Endothelial cell of hepatic sinusoid (primary cell): ENCODE results near the gene IVD.

Source experiments
- in situ Hi-C: cut with HindIII; loops from 2 replicates; pipeline ENCODE4 v1.10.0; 2017; ENCODE audit warnings: low sequenced_read_pairs

Gene IVD

DNA sequence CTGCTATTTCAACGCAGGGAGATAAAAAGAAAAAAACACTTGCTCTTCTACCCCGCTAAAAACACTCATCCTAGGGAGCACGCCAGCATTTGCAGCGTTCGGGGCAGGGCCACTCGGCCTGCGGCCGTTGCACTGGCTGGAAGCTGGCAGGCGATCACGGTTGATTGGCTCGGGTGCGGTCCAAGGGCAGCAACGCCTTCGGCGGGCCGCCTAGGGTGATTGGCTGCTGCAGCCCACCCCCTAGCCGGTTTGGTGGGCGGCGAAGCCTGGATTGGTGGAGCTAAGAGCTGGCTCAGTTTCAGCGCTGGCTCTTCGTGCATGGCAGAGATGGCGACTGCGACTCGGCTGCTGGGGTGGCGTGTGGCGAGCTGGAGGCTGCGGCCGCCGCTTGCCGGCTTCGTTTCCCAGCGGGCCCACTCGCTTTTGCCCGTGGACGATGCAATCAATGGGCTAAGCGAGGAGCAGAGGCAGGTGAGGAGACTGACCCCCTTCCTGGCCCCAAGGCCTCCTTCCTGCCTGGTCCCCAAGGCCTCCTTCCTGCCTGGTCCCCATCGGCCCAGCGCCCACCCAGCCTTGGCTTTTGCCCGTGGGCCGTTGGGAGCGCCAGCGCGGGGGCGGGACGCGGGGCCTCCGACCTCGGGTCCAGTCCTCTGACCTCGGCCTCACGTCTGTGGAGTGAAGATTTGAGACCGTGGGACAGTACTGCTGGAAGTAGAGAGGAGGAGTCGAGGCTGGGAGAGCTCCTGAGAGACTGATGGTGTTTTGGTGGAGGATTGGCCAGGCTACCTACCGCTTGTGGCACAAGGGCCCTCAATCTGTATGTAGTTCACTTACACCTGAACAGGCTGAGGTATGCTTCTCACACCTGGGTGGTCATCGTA lies at the start of gene IVD:
Gene IVD (plus strand): TSS at position 295 of the 881 bp plus-strand sequence. CDS start 33 bp downstream, at position 328.
- in situ Hi-C loops: loop anchor here (25.0 kb wide), 1 partner anchor 193 kb away; no protein-coding TSS in a partner anchor

- in situ Hi-C loops: loop anchor here (5.0 kb wide), 2 partner anchors 34 to 66 kb away; partner anchors contain the start of gene INAFM2
Measured at GRCh38 chr15:40355976-40356585, 49.5 kb upstream of the IVD start.

GRCh38 chr15:40357246-40357645 lies 48.3 kb upstream of the IVD start:
- in situ Hi-C loops: loop anchor here (5.0 kb wide), 2 partner anchors 35 to 65 kb away; partner anchors contain the start of gene INAFM2

- in situ Hi-C loops: loop anchor here (5.0 kb wide), 2 partner anchors 36 to 64 kb away; partner anchors contain the start of gene INAFM2
Measured at GRCh38 chr15:40357723-40358470, 47.7 kb upstream of the IVD start, which contains the start of gene DISP2. Gene DISP2 (plus strand): TSS chr15:40358219. CDS start chr15:40358322, 103 bp downstream.

- in situ Hi-C loops: loop anchor here (5.0 kb wide), 2 partner anchors 36 to 64 kb away; partner anchors contain the start of gene INAFM2
Measured at GRCh38 chr15:40358471-40359353, 46.9 kb upstream of the IVD start.

DNA sequence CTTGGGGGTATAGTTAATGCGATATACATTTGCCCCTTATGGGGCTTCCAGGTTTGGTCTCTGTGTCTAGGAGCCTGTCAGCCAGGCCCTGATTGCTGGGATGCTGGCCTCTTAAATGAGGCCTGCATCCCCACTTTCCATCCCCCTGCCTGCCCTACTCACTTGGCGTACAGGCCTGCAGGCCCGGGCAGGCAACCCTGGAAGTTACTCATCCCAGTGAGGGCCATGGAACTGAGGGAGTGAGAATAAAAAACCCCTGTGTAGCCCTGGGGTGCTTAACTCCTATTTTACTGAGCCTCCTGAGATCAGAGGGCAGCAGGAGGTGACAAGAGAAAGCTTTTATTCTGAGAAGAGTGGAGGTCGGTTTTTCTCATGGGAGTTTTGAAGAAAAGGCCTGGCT lies 45.6 kb upstream of the IVD start:
- in situ Hi-C loops: no loop called here

GRCh38 chr15:40361640-40362039 lies 44.0 kb upstream of the IVD start:
- in situ Hi-C loops: no loop called here

GRCh38 chr15:40363611-40364010 lies 42.0 kb upstream of the IVD start:
- in situ Hi-C loops: no loop called here

DNA sequence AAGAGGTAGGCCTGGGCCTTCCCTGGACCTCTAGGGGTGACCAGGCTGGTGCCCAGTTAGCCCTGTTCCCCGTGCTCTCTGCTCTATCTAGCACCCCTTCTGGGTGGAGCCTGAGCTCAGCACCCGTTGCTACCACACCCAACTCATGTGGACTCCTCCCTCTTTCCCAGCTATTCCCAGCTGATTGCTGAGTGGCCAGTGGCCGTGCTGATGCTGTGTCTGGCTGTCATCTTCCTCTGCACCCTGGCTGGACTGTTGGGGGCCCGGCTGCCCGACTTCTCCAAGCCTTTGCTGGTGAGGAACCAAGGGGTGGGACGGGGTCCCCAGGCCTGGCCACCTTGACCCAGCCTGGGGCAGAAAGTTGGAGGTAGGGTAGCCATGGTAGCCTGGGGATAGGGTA lies 41.3 kb upstream of the IVD start:
- in situ Hi-C loops: no loop called here

DNA sequence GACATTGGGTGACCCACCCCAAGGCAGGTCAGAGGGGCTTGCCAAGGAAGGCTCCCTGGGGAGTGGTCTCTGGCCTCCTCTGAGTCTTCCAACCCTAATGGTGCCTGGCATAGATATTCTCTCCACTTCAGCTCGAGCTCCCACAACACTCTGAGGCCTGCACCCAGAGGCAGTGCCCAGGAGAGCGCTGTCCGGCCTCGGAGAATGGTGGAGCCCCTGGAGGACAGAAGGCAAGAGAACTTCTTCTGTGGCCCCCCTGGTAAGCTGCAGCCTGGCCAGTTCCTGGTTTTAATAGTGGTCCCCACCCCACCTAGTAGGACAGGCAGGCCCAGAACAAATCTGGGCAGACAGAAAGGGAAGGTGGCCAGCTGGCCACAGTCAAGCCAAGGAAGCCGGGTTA lies 40.6 kb upstream of the IVD start:
- in situ Hi-C loops: no loop called here

DNA sequence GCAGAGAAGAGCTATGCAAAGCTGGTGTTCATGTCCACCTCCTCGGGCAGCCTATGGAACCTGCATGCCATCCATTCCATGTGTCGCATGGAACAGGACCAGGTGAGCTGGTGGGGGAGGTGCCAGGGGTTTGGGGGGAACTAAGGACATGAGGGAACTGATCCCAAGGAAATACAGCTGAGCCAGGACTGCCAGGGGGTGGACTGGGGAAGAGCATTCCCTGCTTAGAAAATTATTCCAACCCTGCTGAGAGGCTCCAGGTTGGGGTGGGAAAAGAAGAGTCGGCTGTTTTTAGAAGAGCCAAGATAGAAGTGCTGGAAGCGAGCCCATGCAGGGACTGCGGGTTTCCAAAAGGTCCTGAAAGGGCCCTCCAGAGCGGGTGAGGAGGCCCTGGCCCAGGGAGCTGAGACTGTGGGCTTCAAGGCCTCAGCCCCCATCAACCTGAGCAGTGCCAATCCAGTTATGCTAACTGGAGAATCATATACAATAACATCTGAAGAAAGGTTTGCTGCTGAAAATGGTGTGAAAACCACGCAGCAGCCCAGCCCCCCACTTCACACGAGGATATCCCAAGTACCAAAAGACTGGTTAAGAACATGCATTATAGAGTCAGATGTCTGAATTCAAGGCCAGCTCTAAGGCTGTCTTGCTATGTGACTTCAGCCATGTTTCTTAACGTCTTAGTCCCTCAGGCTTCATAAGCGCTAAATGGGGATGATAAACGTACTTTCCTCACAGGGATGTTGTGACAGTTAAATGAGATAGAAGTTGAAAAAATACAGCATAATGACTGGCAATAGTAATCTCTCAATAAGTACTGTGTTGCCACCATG lies 39.8 kb upstream of the IVD start:
- in situ Hi-C loops: no loop called here

DNA sequence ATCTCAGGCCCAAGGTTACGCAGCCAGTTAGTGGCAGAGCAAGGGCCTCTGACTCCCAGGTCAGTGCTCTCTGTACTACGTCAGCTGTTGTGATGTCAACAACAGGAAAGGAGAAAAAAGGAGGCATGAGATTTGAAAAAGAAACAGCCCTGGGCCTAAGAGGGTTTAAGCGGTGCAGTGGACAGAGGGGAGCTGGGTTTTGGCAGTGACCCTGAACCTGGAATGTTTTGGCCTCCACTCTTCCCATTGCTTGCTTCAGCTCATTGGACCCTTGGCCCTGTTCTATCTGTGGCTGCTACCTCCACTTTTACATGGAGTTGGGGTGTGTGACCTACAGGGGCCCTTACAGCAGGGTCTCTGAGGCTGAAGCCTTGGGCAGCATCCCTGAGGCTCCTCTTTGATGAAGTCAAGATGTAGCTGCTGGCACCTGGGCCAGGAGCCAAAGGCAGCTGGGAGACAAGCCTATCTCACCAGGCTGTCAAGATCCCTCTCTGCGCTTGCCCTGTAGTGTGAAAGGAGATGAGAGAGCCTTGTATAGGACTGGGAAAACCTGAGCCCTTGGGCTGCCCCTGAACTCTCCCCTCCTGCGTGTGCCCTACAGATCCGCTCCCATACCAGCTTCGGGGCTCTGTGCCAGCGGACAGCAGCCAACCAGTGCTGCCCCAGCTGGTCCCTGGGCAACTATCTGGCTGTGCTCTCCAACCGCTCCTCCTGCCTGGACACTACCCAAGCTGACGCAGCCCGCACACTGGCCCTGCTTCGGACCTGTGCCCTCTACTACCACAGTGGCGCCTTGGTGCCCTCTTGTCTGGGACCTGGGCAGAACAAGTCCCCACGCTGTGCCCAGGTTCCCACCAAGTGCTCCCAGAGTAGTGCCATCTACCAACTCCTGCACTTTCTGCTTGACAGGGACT lies 38.9 kb upstream of the IVD start:
- in situ Hi-C loops: no loop called here

- in situ Hi-C loops: no loop called here
Measured at GRCh38 chr15:40367371-40367685, 38.3 kb upstream of the IVD start.

DNA sequence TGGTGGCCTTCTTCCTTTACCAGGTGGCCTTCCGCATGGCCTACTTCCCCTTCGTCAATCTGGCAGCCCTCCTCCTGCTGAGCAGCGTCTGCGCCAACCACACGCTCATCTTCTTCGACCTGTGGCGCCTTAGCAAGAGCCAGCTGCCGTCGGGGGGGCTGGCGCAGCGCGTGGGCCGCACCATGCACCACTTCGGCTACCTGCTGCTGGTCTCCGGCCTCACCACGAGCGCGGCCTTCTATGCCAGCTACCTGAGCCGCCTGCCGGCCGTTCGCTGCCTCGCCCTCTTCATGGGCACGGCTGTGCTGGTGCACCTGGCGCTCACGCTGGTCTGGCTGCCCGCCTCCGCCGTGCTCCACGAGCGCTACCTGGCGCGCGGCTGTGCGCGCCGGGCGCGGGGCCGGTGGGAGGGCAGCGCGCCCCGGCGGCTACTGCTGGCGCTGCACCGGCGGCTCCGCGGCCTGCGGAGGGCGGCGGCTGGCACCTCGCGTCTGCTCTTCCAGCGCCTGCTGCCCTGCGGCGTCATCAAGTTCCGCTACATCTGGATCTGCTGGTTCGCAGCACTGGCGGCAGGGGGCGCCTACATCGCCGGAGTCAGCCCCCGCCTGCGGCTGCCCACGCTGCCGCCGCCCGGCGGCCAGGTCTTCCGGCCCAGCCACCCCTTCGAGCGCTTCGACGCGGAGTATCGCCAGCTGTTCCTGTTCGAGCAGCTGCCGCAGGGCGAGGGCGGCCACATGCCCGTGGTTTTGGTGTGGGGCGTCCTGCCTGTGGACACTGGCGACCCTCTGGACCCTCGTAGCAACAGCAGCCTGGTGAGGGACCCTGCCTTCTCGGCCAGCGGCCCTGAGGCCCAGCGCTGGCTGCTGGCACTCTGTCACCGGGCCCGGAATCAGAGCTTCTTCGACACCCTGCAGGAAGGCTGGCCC lies 37.6 kb upstream of the IVD start:
- in situ Hi-C loops: no loop called here

GRCh38 chr15:40368719-40369473 lies 36.7 kb upstream of the IVD start:
- in situ Hi-C loops: no loop called here

DNA sequence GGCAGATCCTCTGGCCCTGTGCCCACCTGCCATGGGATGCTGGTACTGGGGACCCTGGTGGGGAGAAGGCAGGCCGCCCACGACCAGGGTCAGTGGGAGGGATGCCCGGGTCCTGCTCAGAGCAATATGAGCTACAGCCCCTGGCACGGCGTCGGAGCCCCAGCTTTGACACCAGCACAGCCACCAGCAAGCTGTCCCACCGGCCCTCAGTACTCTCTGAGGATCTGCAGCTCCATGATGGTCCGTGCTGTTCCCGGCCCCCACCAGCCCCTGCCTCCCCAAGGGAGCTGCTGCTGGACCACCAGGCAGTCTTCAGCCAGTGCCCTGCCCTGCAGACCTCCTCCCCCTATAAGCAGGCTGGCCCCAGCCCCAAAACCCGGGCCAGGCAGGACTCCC lies 36.1 kb upstream of the IVD start:
- in situ Hi-C loops: no loop called here

DNA sequence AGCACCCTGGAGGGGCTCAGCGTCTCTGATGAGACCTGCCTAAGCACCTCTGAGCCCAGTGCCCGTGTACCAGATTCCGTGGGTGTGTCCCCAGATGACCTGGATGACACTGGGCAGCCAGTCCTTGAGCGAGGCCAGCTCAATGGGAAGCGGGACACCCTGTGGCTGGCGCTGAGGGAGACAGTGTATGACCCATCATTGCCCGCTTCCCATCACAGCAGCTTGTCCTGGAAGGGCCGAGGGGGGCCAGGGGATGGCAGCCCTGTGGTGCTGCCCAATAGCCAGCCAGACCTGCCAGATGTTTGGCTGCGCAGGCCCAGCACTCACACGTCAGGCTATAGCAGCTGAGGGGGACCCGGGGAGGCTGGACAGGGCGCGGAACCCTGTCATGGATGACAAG lies 35.6 kb upstream of the IVD start:
- in situ Hi-C loops: no loop called here
